Brain pericyte (primary cell): ENCODE measurements around the gene ZBTB40.

Experiments
- DNase-seq: peaks from one replicate; pipeline ENCODE4 v3.0.0-alpha.2; 2012; ENCODE audit warnings: low read depth, low spot score

The ZBTB40 gene

GRCh38 chr1:22465671-22466070 lies 14.0 kb downstream of the ZBTB40 start:
- no peak for DNase-seq

DNA sequence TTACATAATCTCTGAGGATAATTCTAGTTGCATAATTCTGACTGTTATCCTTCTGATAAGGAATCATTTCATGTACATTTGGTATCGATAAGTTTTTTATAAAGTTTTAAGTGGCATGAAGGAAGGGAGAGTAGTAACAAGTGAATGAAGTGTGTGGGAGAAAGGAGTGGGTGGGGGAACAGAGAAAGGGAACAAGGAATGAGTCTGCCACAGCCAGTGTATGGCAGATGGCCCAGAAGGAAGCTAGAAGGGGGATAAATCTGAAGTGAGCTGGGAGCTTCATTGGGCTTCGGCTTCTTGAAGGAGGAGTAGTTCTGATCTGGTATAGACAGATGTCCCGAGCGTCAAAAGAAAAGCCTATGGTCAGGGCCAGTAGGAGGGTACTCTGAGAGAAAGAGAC lies 18.6 kb downstream of the ZBTB40 start:
- no peak for DNase-seq

- DNase-seq, result no peak
Observed at GRCh38 chr1:22471078-22471477, 19.4 kb downstream of the ZBTB40 start.

DNA sequence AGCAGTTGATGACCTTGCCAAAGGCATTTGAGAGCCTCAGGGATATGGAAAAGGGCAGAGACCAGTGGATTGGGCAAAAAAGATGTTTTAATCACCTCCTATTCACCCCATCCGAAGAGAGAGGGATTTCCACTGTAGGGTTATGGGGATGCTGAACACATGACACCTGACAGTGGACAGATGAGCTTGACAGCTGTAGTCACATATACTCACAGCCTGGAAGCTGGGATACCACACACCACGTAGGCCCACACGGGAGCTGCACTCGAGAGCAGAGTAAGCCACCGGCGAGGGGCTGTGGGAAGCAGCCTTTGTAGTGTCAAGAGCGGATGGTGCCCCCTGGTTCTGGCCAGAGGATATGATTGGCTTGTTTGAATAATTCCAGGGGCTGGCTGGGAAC lies 20.0 kb downstream of the ZBTB40 start:
- DNase-seq, result no peak

DNA sequence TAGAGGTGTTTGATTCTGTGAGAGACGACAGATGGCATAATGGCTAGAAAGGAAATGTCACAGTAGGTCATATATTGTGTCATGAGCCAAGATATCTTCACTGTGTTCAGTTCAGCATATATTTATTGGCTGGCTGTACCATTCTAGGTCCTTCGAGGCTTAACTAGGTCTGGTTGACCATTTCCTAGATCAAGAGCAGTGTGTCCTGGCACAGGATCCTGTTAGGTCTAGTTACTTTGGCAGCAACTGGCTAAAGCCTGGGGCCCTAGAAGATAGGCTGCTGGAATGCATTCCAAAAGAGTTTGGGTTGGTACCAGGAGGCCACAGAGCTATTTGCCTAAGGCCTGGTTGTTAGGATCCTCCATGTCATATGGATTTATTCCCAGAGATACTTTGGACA lies 20.9 kb downstream of the ZBTB40 start:
- DNase-seq, result no peak

DNA sequence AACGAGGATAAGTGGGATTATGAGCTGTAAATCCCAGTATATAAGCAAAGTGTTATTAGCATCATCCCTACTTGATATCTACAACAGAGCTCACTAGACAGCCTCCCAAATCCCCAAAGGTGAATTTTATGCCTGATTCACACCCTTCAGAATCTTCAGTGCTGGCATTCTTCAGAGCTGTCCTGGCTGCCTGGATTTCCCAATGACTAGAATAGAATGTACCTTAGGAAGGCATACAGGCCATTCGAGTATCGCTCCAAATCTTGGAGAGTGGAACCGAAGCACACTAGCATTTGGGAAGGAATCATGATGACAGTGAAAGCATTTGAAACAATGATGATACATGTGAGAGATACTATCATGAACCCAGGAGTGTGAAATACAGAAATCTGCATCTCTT lies 22.3 kb downstream of the ZBTB40 start:
- no peak for DNase-seq

- DNase-seq, result no peak
Observed at GRCh38 chr1:22476566-22476965, 24.9 kb downstream of the ZBTB40 start.

GRCh38 chr1:22483121-22483520 lies 31.5 kb downstream of the ZBTB40 start:
- no peak for DNase-seq

GRCh38 chr1:22484706-22485345 lies 33.2 kb downstream of the ZBTB40 start:
- no peak for DNase-seq

DNA sequence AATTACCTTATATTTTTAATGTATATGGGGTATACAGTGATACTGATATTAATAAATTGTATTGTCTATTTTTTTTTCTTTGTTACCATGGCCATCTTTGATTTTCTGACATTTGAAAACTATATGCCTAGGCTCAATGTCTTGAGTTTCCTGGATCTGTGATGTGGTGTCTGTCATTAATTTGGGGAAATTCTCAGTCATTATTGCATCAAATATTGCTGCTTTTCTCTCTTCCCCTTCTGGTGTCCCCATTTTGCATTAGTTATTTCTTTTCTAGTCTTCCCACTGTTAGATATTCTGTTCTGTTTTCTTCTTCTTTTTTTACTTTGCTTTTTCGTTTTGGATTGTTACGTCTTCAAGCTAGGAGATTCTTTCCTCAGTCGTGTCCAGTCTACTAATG lies 33.8 kb downstream of the ZBTB40 start:
- DNase-seq, result no peak

DNA sequence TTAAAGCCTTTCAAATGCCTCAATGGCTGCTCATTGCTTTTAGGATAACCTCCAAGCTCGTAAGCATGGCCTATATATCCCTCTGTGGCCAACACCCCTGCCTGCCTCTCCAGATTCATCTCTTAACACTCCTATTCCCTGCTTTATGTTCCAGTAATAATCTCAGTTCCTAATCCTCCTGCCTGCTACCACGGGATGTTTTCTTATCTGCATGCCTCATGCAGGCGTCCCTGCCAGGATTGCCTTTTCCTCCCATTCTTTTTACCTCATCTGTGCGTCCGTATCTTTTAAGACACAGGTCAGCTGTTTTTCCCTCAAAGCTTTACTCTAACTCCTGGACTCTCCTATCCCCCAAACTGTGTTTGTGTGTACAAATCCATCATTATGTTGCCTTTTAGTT lies 36.1 kb downstream of the ZBTB40 start:
- no peak for DNase-seq

DNA sequence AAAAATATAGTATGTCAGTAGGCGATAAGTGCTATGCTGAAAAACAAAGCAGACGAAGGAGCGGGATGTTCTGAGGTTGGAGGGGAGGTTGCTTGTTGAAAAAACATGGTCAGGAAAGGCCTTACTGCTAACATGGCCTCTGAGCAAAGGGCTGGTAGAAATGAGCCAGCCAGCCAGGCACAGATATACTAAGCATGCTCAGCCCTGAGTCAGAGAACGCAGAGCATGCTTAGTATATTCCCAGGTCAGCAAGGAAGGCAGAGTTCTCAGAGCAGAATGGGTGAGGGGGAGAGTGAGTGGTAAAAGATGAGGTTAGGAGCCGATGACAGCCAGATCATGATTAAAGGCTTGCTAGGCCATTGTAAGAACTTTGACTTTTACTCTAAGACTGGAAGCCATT lies 36.7 kb downstream of the ZBTB40 start:
- DNase-seq, result no peak

DNA sequence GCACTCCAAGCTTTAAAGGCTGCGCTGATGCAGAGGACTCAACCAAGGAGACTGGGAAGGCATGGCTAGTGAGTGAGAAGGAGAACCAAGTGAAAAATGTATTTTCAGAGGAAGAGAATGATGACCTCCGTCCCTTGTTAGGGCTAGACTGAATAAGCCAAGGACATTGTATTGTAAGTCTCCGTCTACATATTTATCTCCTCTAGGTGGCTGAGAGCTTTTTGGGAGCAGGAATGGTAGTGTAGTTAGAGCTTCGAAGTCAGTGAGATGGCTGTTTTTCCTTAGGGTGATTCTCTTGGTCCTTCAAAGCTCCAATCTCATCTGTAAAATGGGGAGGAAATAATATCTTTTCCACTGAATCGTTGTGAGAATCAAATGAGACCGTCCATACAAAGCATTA lies 37.6 kb downstream of the ZBTB40 start:
- DNase-seq, result no peak

GRCh38 chr1:22489823-22490222 lies 38.2 kb downstream of the ZBTB40 start:
- no peak for DNase-seq

DNA sequence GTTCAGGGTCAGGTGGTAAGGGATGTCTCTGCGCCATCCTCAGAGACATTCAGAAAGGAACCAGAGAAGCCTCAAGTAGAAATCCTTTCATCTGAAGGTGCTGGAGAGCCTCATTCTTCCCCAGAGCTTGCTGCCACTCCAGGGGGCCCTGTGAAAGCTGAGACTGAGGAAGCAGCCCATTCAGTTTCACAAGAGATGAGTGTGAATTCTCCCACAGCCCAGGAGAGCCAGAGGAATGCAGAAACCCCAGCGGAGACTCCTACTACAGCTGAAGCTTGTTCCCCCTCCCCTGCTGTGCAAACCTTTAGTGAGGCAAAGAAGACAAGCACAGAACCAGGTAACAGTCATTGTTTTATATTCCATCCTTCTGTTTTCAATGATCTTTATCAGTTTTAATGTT lies 38.7 kb downstream of the ZBTB40 start:
- no peak for DNase-seq

GRCh38 chr1:22491995-22492715 lies 40.5 kb downstream of the ZBTB40 start:
- DNase-seq, result no peak

GRCh38 chr1:22494144-22494543 lies 42.5 kb downstream of the ZBTB40 start:
- no peak for DNase-seq

DNA sequence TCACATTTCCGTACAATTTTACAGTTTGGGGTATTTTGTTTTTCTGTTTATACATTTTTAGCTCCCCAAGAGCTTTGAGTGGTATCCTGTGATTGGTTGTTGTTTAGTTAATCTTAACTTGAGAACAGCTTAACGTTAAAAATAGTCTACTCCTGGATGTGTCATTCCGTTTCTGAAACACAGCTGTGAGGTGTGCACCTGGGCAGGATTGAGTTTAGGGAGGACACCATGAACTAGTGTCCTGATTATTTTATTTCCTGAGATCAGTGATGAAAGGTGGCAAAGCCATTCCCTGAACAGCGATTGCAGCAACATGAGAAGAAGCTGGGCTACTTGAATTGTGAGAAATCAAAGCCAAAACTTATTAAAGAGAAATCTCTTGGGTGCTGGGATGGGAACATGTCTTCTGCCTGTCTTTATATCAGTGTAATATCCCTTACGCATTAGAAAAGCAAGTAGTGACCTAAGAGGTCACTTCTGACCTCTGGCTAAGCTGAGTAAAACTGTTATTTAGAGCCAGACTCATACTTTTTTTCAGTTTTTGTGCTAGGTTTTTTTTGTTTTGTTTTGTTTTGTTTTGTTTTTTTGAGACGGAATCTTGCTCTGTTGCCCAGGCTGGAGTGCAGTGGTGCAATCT lies 43.4 kb downstream of the ZBTB40 start:
- no peak for DNase-seq

DNA sequence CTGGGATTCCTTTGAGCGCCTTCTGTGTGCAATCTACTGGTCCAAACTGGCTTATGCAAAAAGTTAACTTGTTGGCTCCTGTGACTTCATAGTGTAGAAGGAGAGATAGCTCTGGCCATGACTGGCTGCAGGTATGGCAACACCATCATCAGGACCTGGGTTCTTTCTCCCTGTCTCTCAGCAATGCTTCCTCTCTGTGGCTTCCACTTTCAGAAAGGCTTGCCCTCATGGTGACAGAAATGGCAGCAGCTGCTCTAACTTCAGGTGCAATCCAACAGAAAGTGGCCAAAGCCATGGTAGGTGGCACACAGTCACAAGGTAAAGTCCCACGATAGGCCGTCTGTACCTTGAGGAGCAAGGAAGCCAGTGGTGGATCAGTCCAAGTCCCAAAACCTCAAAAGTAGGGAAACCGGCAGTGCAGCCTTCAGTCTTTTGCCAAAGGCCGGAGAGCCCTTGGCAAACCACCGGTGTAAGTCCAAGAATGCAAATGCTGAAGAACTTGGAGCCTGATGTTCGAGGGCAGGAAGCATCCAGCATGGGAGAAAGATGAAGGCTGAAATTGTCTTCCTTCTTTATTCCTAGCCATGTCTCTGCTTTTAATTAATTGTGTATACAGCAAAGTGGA lies 45.0 kb downstream of the ZBTB40 start:
- DNase-seq, result no peak

- no peak for DNase-seq
Observed at GRCh38 chr1:22498463-22498862, 46.8 kb downstream of the ZBTB40 start.

- no peak for DNase-seq
Observed at GRCh38 chr1:22500058-22500457, 48.4 kb downstream of the ZBTB40 start.

DNA sequence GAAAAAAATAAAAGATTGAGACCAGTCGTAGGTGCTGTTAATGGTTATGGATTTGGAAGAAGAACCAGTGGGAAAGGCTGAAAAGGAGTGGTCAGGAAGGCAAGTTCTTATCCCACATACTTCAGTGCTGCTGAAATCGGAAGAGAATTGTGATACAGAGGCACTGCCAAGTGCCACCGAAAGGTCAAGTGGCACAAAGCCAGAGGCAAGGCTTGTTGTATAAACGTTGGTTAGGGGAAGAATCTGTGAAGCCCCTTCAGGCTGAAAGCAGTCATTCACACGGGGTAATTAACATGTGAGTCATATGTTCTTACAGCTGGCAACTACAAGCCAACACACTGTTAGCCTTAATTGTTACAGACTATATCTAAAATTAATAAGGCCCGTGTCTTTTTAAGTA lies 48.8 kb downstream of the ZBTB40 start:
- no peak for DNase-seq

- DNase-seq, result no peak
Observed at GRCh38 chr1:22502202-22502601, 50.6 kb downstream of the ZBTB40 start.
